K562 (cell line): ENCODE data around the gene PDCD10. TPM values are rescaled to one million over a fixed set of nuclear protein-coding genes. Genes with fewer than 3 reads are reported as not detected.

Source experiments
- ARID1B ChIP-seq: fragments of 450-650 bp; IDR thresholded peaks from 2 replicates; pipeline ENCODE4 v1.6.1; 2016; ENCODE audit warnings: antibody characterized with exemption, mild to moderate bottlenecking, inconsistent platforms
- CCNT2 ChIP-seq: IDR thresholded peaks from 2 replicates; pipeline ENCODE4 v1.6.1; 2011; ENCODE audit warnings: borderline replicate concordance, low read depth, mild to moderate bottlenecking, moderate library complexity, mixed read lengths, low read length; ENCODE audit not compliant: insufficient read length; ENCODE audit errors: extremely low read depth
- ETV5 ChIP-seq: sonication (generic); formaldehyde crosslinking; IDR thresholded peaks from 2 replicates; pipeline ENCODE4 v1.4.0; 2020; ENCODE audit warnings: low read depth, mild to moderate bottlenecking, missing genetic modification reagents
- FOXA3 ChIP-seq, 2 experiments: fragments of 450-650 bp in 1 of 2; sonication (generic) in 1 of 2; formaldehyde crosslinking; IDR thresholded peaks in 1 of 2; conservative IDR thresholded peaks in 1 of 2; 2 replicates each; pipeline versions ENCODE4 v1.4.0 to v1.8.0; 2020 to 2022; ENCODE audit warnings: mild to moderate bottlenecking in 2 of 2, missing genetic modification reagents in 1 of 2
- MYC ChIP-seq, 2 experiments: fragments of 250-450 bp in 1 of 2; sonication (Bioruptor Pico) in 1 of 2; IDR thresholded peaks; 2 replicates each; pipeline versions ENCODE4 v1.5.1 to v1.6.1; 2012 to 2021; ENCODE audit warnings: low read depth in 2 of 2, borderline replicate concordance in 1 of 2, improper control_type of control experiment in 1 of 2, low read length in 1 of 2, mild to moderate bottlenecking in 1 of 2, moderate library complexity in 1 of 2
- MYNN ChIP-seq, 2 experiments: sonication (generic); formaldehyde crosslinking in 1 of 2; IDR thresholded peaks; 2 replicates each; pipeline versions ENCODE4 v1.5.0 to v1.6.1; 2016 to 2020; ENCODE audit warnings: antibody characterized with exemption in 1 of 2, missing genetic modification reagents in 1 of 2
- SIN3A ChIP-seq, 2 experiments: fragments of 150-350 bp in 1 of 2; IDR thresholded peaks; 2 replicates each; pipeline ENCODE4 v1.6.1; 2011 to 2016; ENCODE audit warnings: borderline replicate concordance in 2 of 2, low read depth in 2 of 2, low read length in 2 of 2, mild to moderate bottlenecking in 2 of 2, moderate library complexity in 2 of 2; ENCODE audit not compliant: control insufficient read depth in 1 of 2
- SMARCC2 ChIP-seq: fragments of 450-650 bp; IDR thresholded peaks from 2 replicates; pipeline ENCODE4 v1.6.1; 2017; ENCODE audit warnings: antibody characterized with exemption, moderate library complexity, mild to moderate bottlenecking, low read depth
- TBP ChIP-seq: optimal IDR thresholded peaks from 2 replicates; pipeline ENCODE3; 2011; ENCODE audit warnings: low read depth, low read length, improper control_type of control experiment
- TEAD4 ChIP-seq, 2 experiments: sonication (generic) in 1 of 2; formaldehyde crosslinking in 1 of 2; IDR thresholded peaks; 2 replicates each; pipeline versions ENCODE4 v1.6.1 to v1.8.0; 2012 to 2022; ENCODE audit warnings: borderline replicate concordance in 1 of 2, inconsistent platforms in 1 of 2, low read length in 1 of 2, mild to moderate bottlenecking in 1 of 2, missing genetic modification reagents in 1 of 2
- TFAP4 ChIP-seq: sonication (generic); formaldehyde crosslinking; IDR thresholded peaks from 2 replicates; pipeline ENCODE4 v1.8.0; 2022; ENCODE audit warnings: missing genetic modification reagents, mild to moderate bottlenecking, moderate library complexity, borderline replicate concordance
- TSC22D4 ChIP-seq: fragments of 450-650 bp; IDR thresholded peaks from 2 replicates; pipeline ENCODE4 v1.6.1; 2016; ENCODE audit warnings: missing genetic modification characterization, missing biosample characterization, control low read depth
- UBTF ChIP-seq, 2 experiments: IDR thresholded peaks; 2 replicates each; pipeline ENCODE4 v1.6.1; 2012; ENCODE audit warnings: improper control_type of control experiment in 2 of 2, low read depth in 2 of 2, low read length in 2 of 2, borderline replicate concordance in 1 of 2
- ZBTB11 ChIP-seq, 3 experiments: fragments of 200-800 bp in 1 of 3; fragments of 250-450 bp in 1 of 3; fragments of 450-650 bp in 1 of 3; sonication (Bioruptor Pico) in 1 of 3; sonication (Bioruptor generic) in 1 of 3; formaldehyde crosslinking in 1 of 3; IDR thresholded peaks; 2 replicates each; pipeline versions ENCODE4 v1.6.1 to v1.8.0; 2016 to 2022; ENCODE audit warnings: mild to moderate bottlenecking in 2 of 3, missing genetic modification characterization in 2 of 3, missing compliant biosample characterization in 1 of 3, moderate library complexity in 1 of 3
- ZFX ChIP-seq: sonication (generic); formaldehyde crosslinking; IDR thresholded peaks from 2 replicates; pipeline ENCODE4 v1.8.0; 2022; ENCODE audit warnings: mild to moderate bottlenecking, missing genetic modification reagents, moderate library complexity
- polyA plus RNA-seq, 8 experiments: library from polyadenylated mRNA; depleted of rRNA in 4 of 8; stranded (reverse) in 5 of 8; unstranded in 3 of 8; fragments of >200 nt; fragmentation: Nextera tagmentation in 2 of 8; fragmentation: Illumina TruSeq in 1 of 8; extraction: Ambion mirVana in 2 of 8; extraction: Trizol in 1 of 8; gene quantifications; 2 replicates each; pipeline versions ENCODE4 v1.2.1 to v1.2.3, GENCODE V29; 2011 to 2014; ENCODE audit warnings: inconsistent platforms in 1 of 8, missing spikeins in 1 of 8
- total RNA-seq, 7 experiments: library from RNA; depleted of rRNA in 6 of 7; stranded (reverse); fragments of >200 nt in 6 of 7; fragmentation: Illumina TruSeq in 2 of 7; extraction: Trizol in 2 of 7; gene quantifications; 2 replicates each; pipeline versions ENCODE4 v1.2.1 to v1.2.3, GENCODE V29; 2011 to 2021; ENCODE audit warnings: low replicate concordance in 1 of 7

Gene PDCD10
- total and polyA plus RNA-seq, 9 of the 15 experiments (the other 6 are each of a cell fraction or from before 2014, with no cell fraction given): 121 to 476 (median 232) TPM

- TF ChIP-seq TFAP4 (CRISPR knock-in tag) (peak; percentile 75), TBP (peak; percentile 72), ARID1B (peak; percentile 27; the same call in 1 of the 2 replicates), MYC (IDR thresholded peaks at IDR 0.05; ENCODE audit: low read depth, low read length) (0 out of 2 replicates have a peak, but pooled peaks have one; percentile 11), MYC (CRISPR knock-in tag; IDR thresholded peaks at IDR 0.05; ENCODE audit: borderline replicate concordance, low read depth) (no peak; the same call in 1 of the 2 replicates), ZFX (CRISPR knock-in tag) (peak; percentile 45), MYNN (IDR thresholded peaks at IDR 0.05) (peak; percentile 39; the same call in 1 of the 2 replicates), MYNN (CRISPR knock-in tag; IDR thresholded peaks at IDR 0.05) (no peak), UBTF (IDR thresholded peaks at IDR 0.05; ENCODE audit: borderline replicate concordance in 1 of 2, low read depth in 2 of 2, low read length in 2 of 2) (peak; percentile 25 to 94; a peak in 2 of 4 replicates), ETV5 (CRISPR knock-in tag) (peak; percentile 65), SIN3A (IDR thresholded peaks at IDR 0.05; ENCODE audit: borderline replicate concordance in 2 of 2, control insufficient read depth in 1 of 2, low read depth in 2 of 2, low read length in 2 of 2) (peak in 1 of 2 experiments; percentile 48; a peak in 1 of 4 replicates), TSC22D4 (tag) (no peak), SMARCC2 (peak; percentile 30; the same call in 1 of the 2 replicates), FOXA3 (CRISPR knock-in tag; conservative IDR thresholded peaks at IDR 0.05 in 1 of 2, IDR thresholded peaks at IDR 0.05 in 1 of 2) (0 out of 4 replicates have a peak, but pooled peaks of 1 of the 2 experiments have one; percentile 8), CCNT2 (peak; percentile 25), TEAD4 (IDR thresholded peaks at IDR 0.05; ENCODE audit: low read length) (no peak), TEAD4 (CRISPR knock-in tag; IDR thresholded peaks at IDR 0.05; ENCODE audit: borderline replicate concordance) (peak; percentile 51; the same call in 1 of the 2 replicates), ZBTB11 (CRISPR knock-in tag; IDR thresholded peaks at IDR 0.05) (peak in 1 of 3 experiments; percentile 43; a peak in 1 of 6 replicates)
Measured at GRCh38 chr3:167735233-167736138, 794 bp upstream of the PDCD10 start, which contains the start of gene SERPINI1 (continued).
